Measurements from ENCODE around the gene ZNF335.

DNA sequence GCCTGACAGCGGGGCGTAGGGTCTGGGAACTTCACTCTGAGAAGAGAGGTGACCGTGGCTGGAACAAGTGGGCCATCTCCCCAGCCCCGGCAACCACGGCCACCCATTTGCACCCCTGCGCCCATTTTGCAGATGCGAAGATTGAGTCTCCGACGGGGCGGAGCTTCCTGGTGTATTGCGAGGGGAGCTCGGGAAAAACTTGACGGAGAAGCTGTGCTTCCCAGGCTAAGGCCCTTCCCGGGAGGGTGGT lies 653 bp downstream of the ZNF335 start:
- peak; percentile 55; the same call in 1 of the 2 replicates for TF ChIP-seq ZNF8 (CRISPR knock-in tag; IDR thresholded peaks at IDR 0.05)
- TF ChIP-seq, protein P1, sequence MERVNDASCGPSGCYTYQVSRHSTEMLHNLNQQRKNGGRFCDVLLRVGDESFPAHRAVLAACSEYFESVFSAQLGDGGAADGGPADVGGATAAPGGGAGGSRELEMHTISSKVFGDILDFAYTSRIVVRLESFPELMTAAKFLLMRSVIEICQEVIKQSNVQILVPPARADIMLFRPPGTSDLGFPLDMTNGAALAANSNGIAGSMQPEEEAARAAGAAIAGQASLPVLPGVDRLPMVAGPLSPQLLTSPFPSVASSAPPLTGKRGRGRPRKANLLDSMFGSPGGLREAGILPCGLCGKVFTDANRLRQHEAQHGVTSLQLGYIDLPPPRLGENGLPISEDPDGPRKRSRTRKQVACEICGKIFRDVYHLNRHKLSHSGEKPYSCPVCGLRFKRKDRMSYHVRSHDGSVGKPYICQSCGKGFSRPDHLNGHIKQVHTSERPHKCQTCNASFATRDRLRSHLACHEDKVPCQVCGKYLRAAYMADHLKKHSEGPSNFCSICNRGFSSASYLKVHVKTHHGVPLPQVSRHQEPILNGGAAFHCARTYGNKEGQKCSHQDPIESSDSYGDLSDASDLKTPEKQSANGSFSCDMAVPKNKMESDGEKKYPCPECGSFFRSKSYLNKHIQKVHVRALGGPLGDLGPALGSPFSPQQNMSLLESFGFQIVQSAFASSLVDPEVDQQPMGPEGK (CRISPR knock-in tag; IDR thresholded peaks at IDR 0.05; ENCODE audit: borderline replicate concordance) = no peak
- TF ChIP-seq TCF4 (CRISPR knock-in tag; IDR thresholded peaks at IDR 0.05; ENCODE audit: borderline replicate concordance) = no peak
